ENCODE results near the gene UPK2. TPM values are rescaled to one million over a fixed set of nuclear protein-coding genes. Genes with fewer than 3 reads are reported as not detected.

Gene UPK2
- total RNA-seq, 2 donors from 2014 or later = not detected

- Histone ChIP-seq H3K4me1 (peaks cover 99% of the 10 kb centered on the region), H3K4me3 (no peak overlapping the region), H3K36me3 (replicated peaks in 1 of 2; ENCODE audit: insufficient read depth in 1 of 2, low read depth in 2 of 2) (no peaks in the 10 kb centered on the region), H3K27me3 (no peaks in the 10 kb centered on the region), H3K9me3 (no peaks in the 10 kb centered on the region), H3K27ac (peak overlapping the region; percentile 95 to 99 (median 96))
- peak; percentile 44 to 67 (median 59) for DNase-seq
- TF ChIP-seq CTCF (IDR thresholded peaks at IDR 0.05) (no peak), POLR2A (IDR thresholded peaks at IDR 0.05) (no peak)
- ATAC-seq = no peak
- intact Hi-C loops (cut with DNase I) = no loop called here
- 9 to 11% methylated on average over 8 to 13 of the region's 13 CpGs for WGBS, 2 donors
Observed at GRCh38 chr11:118917481-118918127, 38.5 kb upstream of the UPK2 start.

GRCh38 chr11:118918128-118918685 lies 37.9 kb upstream of the UPK2 start:
- H3K27ac ChIP-seq = peak overlapping the region; percentile 95 to 99 (median 96)
- 4 to 13% methylated on average over 12 to 14 of the region's 14 CpGs for WGBS, 2 donors
- H3K36me3 ChIP-seq (replicated peaks in 1 of 2; ENCODE audit: insufficient read depth in 1 of 2, low read depth in 2 of 2) = no peaks in the 10 kb centered on the region
- ATAC-seq (peak; percentile 23), DNase-seq (peak; percentile 75 to 83 (median 80))
- H3K27me3 ChIP-seq = no peaks in the 10 kb centered on the region
- H3K9me3 ChIP-seq = no peaks in the 10 kb centered on the region
- peak; percentile 12 to 49 (median 40) for TF ChIP-seq POLR2A (IDR thresholded peaks at IDR 0.05)
- TF ChIP-seq CTCF (IDR thresholded peaks at IDR 0.05) = no peak
- no peak overlapping the region for H3K4me3 ChIP-seq
- peaks cover 99% of the 10 kb centered on the region for H3K4me1 ChIP-seq
- intact Hi-C loops (cut with DNase I) = no loop called here

- H3K36me3 ChIP-seq (replicated peaks in 1 of 2; ENCODE audit: insufficient read depth in 1 of 2, low read depth in 2 of 2) = no peaks in the 10 kb centered on the region
- intact Hi-C loops (cut with DNase I) = no loop called here
- H3K27ac ChIP-seq = peak overlapping the region; percentile 95 to 99 (median 96)
- ATAC-seq (no peak), DNase-seq (peak in 1 of 4 donors; percentile 25)
- H3K27me3 ChIP-seq = no peaks in the 10 kb centered on the region
- WGBS, 2 donors = 3 to 13% methylated on average over 9 to 12 of the region's 13 CpGs
- H3K4me3 ChIP-seq = no peak overlapping the region
- no peaks in the 10 kb centered on the region for H3K9me3 ChIP-seq
- TF ChIP-seq CTCF (IDR thresholded peaks at IDR 0.05) = no peak
- TF ChIP-seq POLR2A (IDR thresholded peaks at IDR 0.05) = no peak
- H3K4me1 ChIP-seq = peaks cover 99% of the 10 kb centered on the region
Observed at GRCh38 chr11:118918686-118919280, 37.3 kb upstream of the UPK2 start.

GRCh38 chr11:118921121-118921928 lies 34.8 kb upstream of the UPK2 start:
- Histone ChIP-seq H3K36me3 (replicated peaks in 1 of 2; ENCODE audit: insufficient read depth in 1 of 2, low read depth in 2 of 2) (no peaks in the 10 kb centered on the region), H3K4me1 (peaks cover 82% of the 10 kb centered on the region), H3K4me3 (no peak overlapping the region), H3K9me3 (no peaks in the 10 kb centered on the region), H3K27me3 (no peaks in the 10 kb centered on the region), H3K27ac (peak overlapping the region; percentile 95 to 99 (median 96))
- intact Hi-C loops (cut with DNase I) = no loop called here
- 5 to 6% methylated on average over 13 of the region's 13 CpGs for WGBS, 2 donors
- TF ChIP-seq CTCF (IDR thresholded peaks at IDR 0.05) = no peak
- peak in 2 of 3 donors; percentile 15 to 45 for TF ChIP-seq POLR2A (IDR thresholded peaks at IDR 0.05)
- DNase-seq (peak; percentile 73 to 88 (median 76)), ATAC-seq (peak; percentile 15)
